Transverse colon (tissue), 4 donors: ENCODE results near the gene PLAGL2.
"Not testable (repeated sequence)": the region's sequence is repeated elsewhere in the genome, so short reads cannot be mapped to it uniquely, and the experiment has no call there.

Experiments
- EP300 ChIP-seq: sonication (generic); formaldehyde crosslinking; IDR thresholded peaks from one replicate; pipeline ENCODE4 v1.6.1; 2017; ENCODE audit warnings: antibody characterized with exemption, low read depth
- POLR2A ChIP-seq: fragments of 450-650 bp; IDR thresholded peaks from one replicate; pipeline ENCODE4 v1.6.1; 2016; ENCODE audit warnings: antibody characterized with exemption, mild to moderate bottlenecking, moderate library complexity
- POLR2AphosphoS5 ChIP-seq, 3 donors: sonication (generic); formaldehyde crosslinking; IDR thresholded peaks; one replicate each; pipeline ENCODE4 v1.6.1; 2016; ENCODE audit warnings: antibody characterized with exemption in 3 of 3
- TF ChIP-seq, protein P1 (sequence below), 5 experiments: fragments of 200-600 bp in 3 of 5; fragments of 450-650 bp in 2 of 5; sonication (generic) in 3 of 5; IDR thresholded peaks; 1 replicate in 2 of 5; 2 replicates in 3 of 5; pipeline ENCODE4 v1.5.1; 2016 to 2017; ENCODE audit warnings: antibody characterized with exemption in 5 of 5, inconsistent platforms in 3 of 5, mild to moderate bottlenecking in 2 of 5, moderate library complexity in 1 of 5

- TF ChIP-seq, protein P1, sequence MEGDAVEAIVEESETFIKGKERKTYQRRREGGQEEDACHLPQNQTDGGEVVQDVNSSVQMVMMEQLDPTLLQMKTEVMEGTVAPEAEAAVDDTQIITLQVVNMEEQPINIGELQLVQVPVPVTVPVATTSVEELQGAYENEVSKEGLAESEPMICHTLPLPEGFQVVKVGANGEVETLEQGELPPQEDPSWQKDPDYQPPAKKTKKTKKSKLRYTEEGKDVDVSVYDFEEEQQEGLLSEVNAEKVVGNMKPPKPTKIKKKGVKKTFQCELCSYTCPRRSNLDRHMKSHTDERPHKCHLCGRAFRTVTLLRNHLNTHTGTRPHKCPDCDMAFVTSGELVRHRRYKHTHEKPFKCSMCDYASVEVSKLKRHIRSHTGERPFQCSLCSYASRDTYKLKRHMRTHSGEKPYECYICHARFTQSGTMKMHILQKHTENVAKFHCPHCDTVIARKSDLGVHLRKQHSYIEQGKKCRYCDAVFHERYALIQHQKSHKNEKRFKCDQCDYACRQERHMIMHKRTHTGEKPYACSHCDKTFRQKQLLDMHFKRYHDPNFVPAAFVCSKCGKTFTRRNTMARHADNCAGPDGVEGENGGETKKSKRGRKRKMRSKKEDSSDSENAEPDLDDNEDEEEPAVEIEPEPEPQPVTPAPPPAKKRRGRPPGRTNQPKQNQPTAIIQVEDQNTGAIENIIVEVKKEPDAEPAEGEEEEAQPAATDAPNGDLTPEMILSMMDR (IDR thresholded peaks at IDR 0.05), result not testable (repeated sequence)
- not testable (repeated sequence) for TF ChIP-seq EP300; POLR2AphosphoS5 (IDR thresholded peaks at IDR 0.05); POLR2A
Measured at GRCh38 chr20:32193336-32193735, 14.2 kb downstream of the PLAGL2 start.
